Measurements from ENCODE around the gene VPS13D.

The VPS13D gene

GRCh38 chr1:12200208-12200607 is 29.6 kb upstream of the VPS13D start:
- no peaks in the 10 kb centered on the region for H4K20me1 ChIP-seq (ENCODE audit: control insufficient read depth, insufficient read depth, low read depth, low read length)
- H3K4me3 ChIP-seq (ENCODE audit: low read length), result no peak overlapping the region

GRCh38 chr1:12201352-12202189 is 28.3 kb upstream of the VPS13D start:
- Histone ChIP-seq H3K4me1 (ENCODE audit: control insufficient read depth, low read length) (peaks cover 53% of the 10 kb centered on the region), H3K4me2 (ENCODE audit: low read length) (no peak overlapping the region), H4K20me1 (ENCODE audit: control insufficient read depth, insufficient read depth, low read depth, low read length) (no peaks in the 10 kb centered on the region), H3F3A (ENCODE audit: control insufficient read depth, insufficient read depth) (peaks cover 6% of the 10 kb centered on the region), H3K9me3 (ENCODE audit: control insufficient read depth, insufficient read depth, low read length) (no peaks in the 10 kb centered on the region), H3K79me2 (ENCODE audit: control insufficient read depth, low read length) (no peaks in the 10 kb centered on the region), H3K27ac (ENCODE audit: low read depth, low read length) (no peak overlapping the region), H3K9me2 (replicated peaks; ENCODE audit: control insufficient read depth, low read length) (no peaks in the 10 kb centered on the region), H3K36me3 (ENCODE audit: control insufficient read depth, low read length) (no peaks in the 10 kb centered on the region), H3K4me3 (ENCODE audit: low read length) (no peak overlapping the region), H3K27me3 (ENCODE audit: control insufficient read depth, low read length) (0 out of 2 replicates have a peak, but pooled peaks cover 3% of the 10 kb centered on the region)
- TF ChIP-seq EZH2phosphoT487 (IDR thresholded peaks at IDR 0.05; ENCODE audit: borderline replicate concordance, low read length) (no peak), CTCF (IDR thresholded peaks at IDR 0.05; ENCODE audit: low read depth, low read length, poor library complexity, severe bottlenecking) (no peak)

More at GRCh38 chr1:12200208-12200607, 29.6 kb upstream of the VPS13D start:
- no peak for TF ChIP-seq EZH2phosphoT487 (IDR thresholded peaks at IDR 0.05; ENCODE audit: borderline replicate concordance, low read length)
- no peak for TF ChIP-seq CTCF (IDR thresholded peaks at IDR 0.05; ENCODE audit: low read depth, low read length, poor library complexity, severe bottlenecking)
- Histone ChIP-seq H3K4me2 (ENCODE audit: low read length) (0 out of 2 replicates have a peak overlapping the region, but pooled peaks have one; percentile 38), H3F3A (ENCODE audit: control insufficient read depth, insufficient read depth) (peaks cover 6% of the 10 kb centered on the region), H3K79me2 (ENCODE audit: control insufficient read depth, low read length) (no peaks in the 10 kb centered on the region), H3K36me3 (ENCODE audit: control insufficient read depth, low read length) (no peaks in the 10 kb centered on the region), H3K27ac (ENCODE audit: low read depth, low read length) (no peak overlapping the region), H3K9me3 (ENCODE audit: control insufficient read depth, insufficient read depth, low read length) (no peaks in the 10 kb centered on the region), H3K4me1 (ENCODE audit: control insufficient read depth, low read length) (peaks cover 63% of the 10 kb centered on the region), H3K27me3 (ENCODE audit: control insufficient read depth, low read length) (peaks cover 3% of the 10 kb centered on the region; the same call in 1 of the 2 replicates), H3K9me2 (replicated peaks; ENCODE audit: control insufficient read depth, low read length) (no peaks in the 10 kb centered on the region)

GRCh38 chr1:12202190-12202497 is 27.7 kb upstream of the VPS13D start:
- Histone ChIP-seq H3K4me2 (ENCODE audit: low read length) (no peak overlapping the region), H4K20me1 (ENCODE audit: control insufficient read depth, insufficient read depth, low read depth, low read length) (no peaks in the 10 kb centered on the region), H3K4me1 (ENCODE audit: control insufficient read depth, low read length) (peaks cover 48% of the 10 kb centered on the region), H3K4me3 (ENCODE audit: low read length) (no peak overlapping the region), H3K9me3 (ENCODE audit: control insufficient read depth, insufficient read depth, low read length) (no peaks in the 10 kb centered on the region), H3K79me2 (ENCODE audit: control insufficient read depth, low read length) (no peaks in the 10 kb centered on the region), H3K27me3 (ENCODE audit: control insufficient read depth, low read length) (0 out of 2 replicates have a peak, but pooled peaks cover 3% of the 10 kb centered on the region), H3K9me2 (replicated peaks; ENCODE audit: control insufficient read depth, low read length) (no peaks in the 10 kb centered on the region), H3K27ac (ENCODE audit: low read depth, low read length) (no peak overlapping the region), H3F3A (ENCODE audit: control insufficient read depth, insufficient read depth) (peaks cover 5% of the 10 kb centered on the region), H3K36me3 (ENCODE audit: control insufficient read depth, low read length) (no peaks in the 10 kb centered on the region)
- TF ChIP-seq CTCF (IDR thresholded peaks at IDR 0.05; ENCODE audit: low read depth, low read length, poor library complexity, severe bottlenecking) (no peak), EZH2phosphoT487 (IDR thresholded peaks at IDR 0.05; ENCODE audit: borderline replicate concordance, low read length) (no peak)

All from DOHH2 (cell line).